Mucosa of gallbladder (tissue), 1 donor: ENCODE measurements around the gene SLC25A29. TPM values are rescaled to one million over a fixed set of nuclear protein-coding genes. Genes with fewer than 3 reads are reported as not detected.
"Not testable (repeated sequence)": the region's sequence is repeated elsewhere in the genome, so short reads cannot be mapped to it uniquely, and the experiment has no call there.

Experiments
- DNase-seq: peaks from one replicate; pipeline ENCODE4 v3.0.0-alpha.2; 2020; ENCODE audit warnings: low spot score
- total RNA-seq: library from RNA; stranded (reverse); gene quantifications from one replicate; pipeline ENCODE4 v1.2.1, GENCODE V29; 2021
- donor health status: DM: no; HTN: no; CAD: no.

Gene SLC25A29
- total RNA-seq, 1 donor from 2014 or later = 165 TPM

DNA sequence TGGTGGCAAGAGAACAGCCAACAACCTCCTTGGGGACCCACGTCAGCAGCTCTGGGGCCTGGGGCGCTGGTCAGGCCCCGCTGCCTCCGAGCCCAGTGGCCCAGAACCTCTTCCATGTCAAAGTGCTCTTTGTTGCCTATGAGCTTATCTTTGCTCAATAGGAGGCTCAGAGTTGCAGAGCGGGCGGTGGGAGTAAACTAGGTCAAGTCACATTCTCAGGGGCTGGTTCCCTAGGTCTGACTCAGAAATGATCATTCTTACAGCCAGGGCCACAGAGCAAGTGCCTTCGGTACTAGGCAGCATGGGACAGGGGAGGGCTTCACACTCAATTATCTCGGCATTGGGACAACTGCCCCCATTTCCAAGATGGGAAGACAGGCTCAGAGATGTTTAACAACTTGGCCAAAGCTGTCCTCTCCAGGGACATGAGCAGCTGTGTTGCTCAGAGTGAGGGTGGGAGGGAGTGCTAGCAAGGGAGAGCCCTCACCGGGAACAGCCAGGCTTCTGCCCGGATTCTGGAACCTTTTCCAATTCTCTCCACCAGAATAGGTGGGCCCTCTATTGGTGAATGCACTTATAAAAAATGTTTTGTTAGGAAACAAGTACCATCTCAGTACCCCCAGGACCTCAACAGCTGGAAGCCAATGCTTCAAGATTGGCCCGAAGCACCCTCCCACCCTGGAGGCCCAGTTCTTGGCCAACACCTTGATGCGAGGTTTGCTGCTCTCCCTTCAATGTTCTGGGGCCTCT, 11.9 kb downstream of the SLC25A29 start:
- no peak for DNase-seq

- DNase-seq = no peak
These were observed 12.6 kb downstream of the SLC25A29 start for GRCh38 chr14:100293497-100294212.

DNA sequence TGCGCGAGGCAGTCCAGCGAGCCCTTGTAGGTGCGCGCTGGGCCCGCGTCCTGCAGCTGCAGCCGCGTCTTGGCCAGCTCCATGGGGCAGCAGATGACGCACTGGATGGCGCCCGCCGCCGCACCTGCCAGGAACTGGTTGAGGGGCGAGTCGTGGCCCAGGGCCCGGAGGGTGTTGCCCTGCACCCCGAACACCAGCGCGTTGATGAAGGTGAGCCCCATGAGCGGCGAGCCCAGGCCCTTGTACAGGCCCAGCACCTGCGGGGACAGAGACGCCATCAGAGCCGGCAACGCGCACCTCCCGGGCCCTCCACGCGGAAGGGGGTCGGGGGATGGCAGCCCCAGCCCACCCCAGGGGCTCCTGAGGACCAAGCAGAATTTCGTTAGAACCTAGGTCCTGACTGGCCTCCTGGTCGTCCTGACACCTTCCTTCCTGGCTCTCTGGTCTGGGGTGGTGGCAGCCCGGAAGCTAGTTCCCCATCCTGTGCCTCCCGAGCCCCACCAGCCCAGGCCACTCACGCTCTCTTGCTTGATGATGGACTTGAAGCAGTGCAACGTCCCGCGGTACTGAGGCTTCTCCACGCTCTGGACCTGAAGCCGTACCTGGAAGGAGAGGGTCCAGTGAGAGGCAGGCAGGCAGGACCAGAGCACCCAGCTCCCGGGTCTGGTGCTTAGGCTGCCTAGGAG, 13.3 kb downstream of the SLC25A29 start:
- DNase-seq = no peak

- DNase-seq = no peak
These were observed 13.9 kb downstream of the SLC25A29 start for GRCh38 chr14:100292301-100292775.

DNA sequence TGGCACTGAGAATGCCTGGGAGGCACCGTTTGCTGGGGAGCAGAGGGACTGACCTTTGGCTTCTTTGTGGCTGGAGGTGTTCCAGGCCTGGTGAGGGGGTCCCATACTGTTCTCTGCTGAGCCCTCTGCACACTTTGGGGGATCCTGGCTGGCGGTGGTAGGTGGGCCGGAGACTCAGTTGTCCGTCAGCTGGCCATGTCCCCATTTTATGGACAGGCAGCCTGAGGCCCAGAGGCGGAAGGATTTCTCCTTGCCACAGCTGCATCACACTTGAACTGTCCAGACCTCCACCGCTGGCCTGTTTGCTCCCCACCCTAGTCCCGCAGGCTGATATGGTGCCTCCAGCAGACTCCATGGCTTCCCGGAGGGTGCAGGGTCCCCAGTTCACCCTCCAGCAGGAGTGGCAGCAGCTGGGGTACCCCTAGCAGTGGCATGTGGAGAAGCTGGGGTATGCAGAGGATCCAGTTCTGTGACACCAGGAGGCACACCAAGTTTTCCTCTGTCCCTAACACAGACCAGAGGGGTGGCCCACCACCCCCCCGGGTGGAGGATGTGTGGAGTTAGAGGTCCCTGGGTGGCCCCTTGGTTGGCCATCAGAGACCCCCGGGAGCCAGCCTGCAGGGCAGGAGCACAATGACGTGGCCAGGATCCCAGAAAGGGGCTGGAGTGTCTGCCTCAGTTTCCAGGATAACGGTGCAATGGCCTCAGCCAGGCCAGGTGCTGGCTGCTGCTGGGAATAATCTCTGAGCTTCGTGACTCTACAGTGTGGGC, 14.8 kb downstream of the SLC25A29 start:
- no peak for DNase-seq

DNA sequence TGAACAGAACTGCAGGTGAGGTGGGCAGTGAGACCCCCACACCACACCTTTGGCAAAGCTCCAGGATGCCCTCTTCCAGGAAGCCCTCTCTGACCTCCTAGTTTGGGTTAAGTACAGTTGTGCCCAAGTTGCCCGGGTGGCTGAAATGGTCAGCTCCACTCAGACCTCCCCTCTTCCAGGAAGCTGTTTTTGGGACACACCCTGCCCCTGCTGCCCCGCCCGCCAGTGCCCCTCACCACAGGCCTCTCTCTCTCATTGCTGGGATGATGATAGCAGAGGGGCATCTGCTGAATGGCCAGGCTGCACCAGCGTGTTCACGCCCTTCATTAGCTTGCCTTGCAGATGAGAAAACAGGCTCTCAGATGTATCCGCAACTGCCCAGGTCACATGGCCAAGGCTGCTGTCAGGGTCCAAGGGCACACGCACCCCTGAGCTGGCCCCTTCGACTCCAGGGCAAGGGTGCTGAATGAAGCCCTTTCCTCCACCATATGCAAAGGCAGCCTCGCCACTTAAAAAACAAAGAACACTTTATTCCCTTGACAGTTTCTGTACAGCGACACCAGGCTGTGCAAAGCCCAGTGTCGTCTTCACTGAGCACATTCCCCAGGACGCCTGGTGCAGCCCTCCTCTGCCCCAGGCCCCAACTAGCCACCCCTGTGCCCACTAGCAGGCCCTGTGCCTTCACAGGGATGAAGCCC, 15.5 kb downstream of the SLC25A29 start:
- DNase-seq = no peak

- no peak for DNase-seq
These were observed 16.2 kb downstream of the SLC25A29 start for GRCh38 chr14:100289916-100290606.

- DNase-seq = no peak
These were observed 17.7 kb downstream of the SLC25A29 start for GRCh38 chr14:100288382-100289185.

- DNase-seq = not testable (repeated sequence)
These were observed 18.3 kb downstream of the SLC25A29 start for GRCh38 chr14:100287998-100288295.

GRCh38 chr14:100287202-100287997, 18.8 kb downstream of the SLC25A29 start:
- DNase-seq = no peak

- no peak for DNase-seq
These were observed 19.6 kb downstream of the SLC25A29 start for GRCh38 chr14:100286484-100287191.

DNA sequence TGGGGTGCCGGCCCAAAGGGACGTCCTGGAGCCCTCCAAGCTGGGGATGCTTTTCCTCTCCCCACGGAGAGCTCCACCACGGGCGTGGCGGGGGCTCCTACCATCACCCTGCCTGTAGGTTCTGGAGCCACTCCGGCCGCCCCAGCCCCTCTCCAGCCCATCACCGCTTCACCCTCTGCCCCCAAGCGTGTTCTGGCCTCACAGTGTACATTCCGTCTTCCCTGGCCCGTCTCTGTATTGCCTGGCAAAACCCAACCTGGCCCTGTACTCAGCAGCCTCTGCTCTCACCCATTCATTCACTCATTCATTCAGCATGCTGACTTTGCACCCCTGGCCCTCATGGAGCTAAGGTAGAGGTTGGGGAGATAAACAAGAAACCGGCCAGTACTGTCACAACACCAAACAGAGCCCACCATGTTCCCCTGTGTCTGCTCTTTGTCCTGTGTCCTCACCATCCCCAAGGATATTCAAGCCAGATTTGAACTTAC, 20.3 kb downstream of the SLC25A29 start:
- no peak for DNase-seq

- peak; percentile 51 for DNase-seq
These were observed 21.0 kb downstream of the SLC25A29 start for GRCh38 chr14:100285021-100285912.

DNA sequence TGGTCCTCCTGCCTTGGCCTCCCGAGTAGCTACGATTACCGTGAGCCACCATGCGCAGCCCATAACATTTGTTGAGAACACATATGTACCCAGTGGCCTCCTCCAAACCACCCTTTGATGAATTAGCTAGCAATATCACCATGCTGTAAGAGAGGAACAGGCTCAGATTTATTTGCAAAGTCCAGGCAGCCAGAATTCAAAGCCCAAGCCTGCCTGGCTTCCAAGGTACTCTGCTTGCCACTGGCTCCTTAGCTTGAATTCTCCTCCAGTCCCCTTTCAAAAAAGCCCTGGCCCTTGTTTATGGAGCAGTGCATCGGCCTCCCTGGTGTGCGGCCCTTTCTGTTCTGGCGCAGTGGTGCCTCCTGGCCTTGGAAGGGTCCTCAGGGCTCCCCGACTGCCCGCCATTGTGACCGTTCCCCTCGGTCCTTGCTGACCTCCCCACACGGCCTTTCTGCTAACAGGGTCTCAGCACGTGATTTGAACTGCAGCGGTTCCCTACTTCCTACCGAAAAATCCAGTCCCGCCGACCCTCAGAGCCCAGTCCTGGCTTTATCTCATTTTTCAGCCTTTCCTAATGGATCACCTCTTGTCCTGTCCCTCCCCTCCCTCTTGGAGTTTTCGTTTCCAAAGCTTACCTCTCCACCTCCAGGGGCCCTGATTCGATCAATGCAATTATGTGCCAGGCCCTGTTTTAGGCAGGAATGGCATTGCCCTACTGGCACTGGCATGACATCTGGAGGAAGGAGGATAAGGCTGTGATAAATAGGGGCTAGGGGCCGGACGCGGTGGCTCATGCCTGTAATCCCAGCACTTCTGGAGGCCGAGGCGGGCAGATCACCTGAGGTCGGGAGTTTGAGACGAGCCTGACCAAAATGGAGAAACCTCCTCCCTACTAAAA, 22.0 kb downstream of the SLC25A29 start:
- no peak for DNase-seq

DNA sequence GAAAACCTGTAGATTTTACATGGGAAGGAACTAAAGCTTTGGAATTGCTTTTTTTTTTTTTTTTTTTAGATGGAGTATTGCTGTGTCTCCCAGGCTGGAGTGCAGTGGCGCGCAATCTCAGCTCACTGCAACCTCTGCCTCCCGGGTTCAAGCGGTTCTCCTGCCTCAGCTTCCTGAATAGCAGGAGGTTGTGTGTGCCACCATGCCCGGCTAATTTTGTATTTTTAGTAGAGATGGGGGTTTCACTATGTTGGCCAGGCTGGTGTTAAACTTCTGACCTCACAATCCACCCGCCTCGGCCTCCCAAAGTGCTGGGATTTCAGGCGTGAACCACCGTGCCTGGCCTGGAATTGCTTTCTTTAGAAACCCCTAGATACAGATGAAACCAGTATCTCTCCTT, 22.8 kb downstream of the SLC25A29 start:
- DNase-seq = not testable (repeated sequence)
